ENCODE results near the gene MED16. TPM values are rescaled to one million over a fixed set of nuclear protein-coding genes. Genes with fewer than 3 reads are reported as not detected.
A peak's percentile ranks its signal among the peaks of the same experiment; 100 is the strongest.

MED16 gene
- total and polyA plus RNA-seq, 2 of the 13 experiments (the other 11 are each of a cell fraction or from before 2014, with no cell fraction given), result 13.3 to 14.8 TPM

DNA sequence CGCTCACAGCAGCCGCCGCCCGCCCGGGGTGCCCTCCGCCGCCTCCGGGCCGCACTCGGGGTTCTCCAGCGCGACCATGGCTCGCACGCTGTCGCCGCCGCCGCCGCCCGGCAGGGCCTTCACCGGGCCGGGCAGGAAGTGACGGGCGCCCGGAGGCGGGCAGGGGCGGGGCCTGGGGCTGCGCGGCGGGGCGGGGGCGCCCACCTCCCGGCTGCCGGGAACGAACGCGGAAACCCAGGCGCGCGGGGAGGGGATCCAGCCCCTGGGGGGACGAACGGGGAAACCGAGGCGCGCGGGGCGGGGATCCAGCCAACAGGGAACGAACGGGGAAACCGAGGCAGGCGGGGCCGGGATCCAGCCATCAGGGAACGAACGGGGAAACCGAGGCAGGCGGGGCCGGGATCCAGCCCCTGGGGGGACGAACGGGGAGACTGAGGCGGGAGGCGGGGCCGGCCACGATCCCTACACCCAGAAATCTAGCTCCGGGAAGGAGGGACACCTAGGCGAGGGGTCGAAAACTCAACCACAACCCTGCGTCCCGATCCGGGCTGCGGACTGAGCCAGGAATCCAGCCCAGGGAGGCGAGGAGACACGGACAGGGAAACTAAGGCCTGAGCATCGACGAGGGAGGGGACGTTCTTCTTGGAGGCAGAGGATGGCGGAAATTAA, 20.2 kb upstream of the MED16 start, which contains the start of gene R3HDM4 (continued):
- TF ChIP-seq, protein P1, sequence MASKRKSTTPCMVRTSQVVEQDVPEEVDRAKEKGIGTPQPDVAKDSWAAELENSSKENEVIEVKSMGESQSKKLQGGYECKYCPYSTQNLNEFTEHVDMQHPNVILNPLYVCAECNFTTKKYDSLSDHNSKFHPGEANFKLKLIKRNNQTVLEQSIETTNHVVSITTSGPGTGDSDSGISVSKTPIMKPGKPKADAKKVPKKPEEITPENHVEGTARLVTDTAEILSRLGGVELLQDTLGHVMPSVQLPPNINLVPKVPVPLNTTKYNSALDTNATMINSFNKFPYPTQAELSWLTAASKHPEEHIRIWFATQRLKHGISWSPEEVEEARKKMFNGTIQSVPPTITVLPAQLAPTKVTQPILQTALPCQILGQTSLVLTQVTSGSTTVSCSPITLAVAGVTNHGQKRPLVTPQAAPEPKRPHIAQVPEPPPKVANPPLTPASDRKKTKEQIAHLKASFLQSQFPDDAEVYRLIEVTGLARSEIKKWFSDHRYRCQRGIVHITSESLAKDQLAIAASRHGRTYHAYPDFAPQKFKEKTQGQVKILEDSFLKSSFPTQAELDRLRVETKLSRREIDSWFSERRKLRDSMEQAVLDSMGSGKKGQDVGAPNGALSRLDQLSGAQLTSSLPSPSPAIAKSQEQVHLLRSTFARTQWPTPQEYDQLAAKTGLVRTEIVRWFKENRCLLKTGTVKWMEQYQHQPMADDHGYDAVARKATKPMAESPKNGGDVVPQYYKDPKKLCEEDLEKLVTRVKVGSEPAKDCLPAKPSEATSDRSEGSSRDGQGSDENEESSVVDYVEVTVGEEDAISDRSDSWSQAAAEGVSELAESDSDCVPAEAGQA (IDR thresholded peaks at IDR 0.05; ENCODE audit: low read depth), result no peak
- TF ChIP-seq, protein P1 (CRISPR knock-in tag; IDR thresholded peaks at IDR 0.05; ENCODE audit: borderline replicate concordance), result no peak
- peak; percentile 66; the same call in 1 of the 2 replicates for TF ChIP-seq SIN3A (IDR thresholded peaks at IDR 0.05; ENCODE audit: borderline replicate concordance, low read depth, low read length)
- TF ChIP-seq ZNF570 (CRISPR knock-in tag; IDR thresholded peaks at IDR 0.05; ENCODE audit: borderline replicate concordance), result no peak
- TF ChIP-seq FOXK2 (IDR thresholded peaks at IDR 0.05), result no peak
- peak; percentile 60 for TF ChIP-seq SAP130 (CRISPR knock-in tag; IDR thresholded peaks at IDR 0.05; ENCODE audit: low read depth)
- TF ChIP-seq, protein P2, sequence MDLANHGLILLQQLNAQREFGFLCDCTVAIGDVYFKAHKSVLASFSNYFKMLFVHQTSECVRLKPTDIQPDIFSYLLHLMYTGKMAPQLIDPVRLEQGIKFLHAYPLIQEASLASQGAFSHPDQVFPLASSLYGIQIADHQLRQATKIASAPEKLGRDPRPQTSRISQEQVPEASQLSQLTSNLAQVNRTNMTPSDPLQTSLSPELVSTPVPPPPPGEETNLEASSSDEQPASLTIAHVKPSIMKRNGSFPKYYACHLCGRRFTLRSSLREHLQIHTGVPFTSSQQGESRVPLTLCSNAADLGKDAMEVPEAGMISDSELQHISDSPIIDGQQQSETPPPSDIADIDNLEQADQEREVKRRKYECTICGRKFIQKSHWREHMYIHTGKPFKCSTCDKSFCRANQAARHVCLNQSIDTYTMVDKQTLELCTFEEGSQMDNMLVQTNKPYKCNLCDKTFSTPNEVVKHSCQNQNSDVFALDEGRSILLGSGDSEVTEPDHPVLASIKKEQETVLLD (CRISPR knock-in tag; IDR thresholded peaks at IDR 0.05; ENCODE audit: low read depth), result peak; percentile 72; the same call in 1 of the 2 replicates
- peak; percentile 32; the same call in 1 of the 2 replicates for TF ChIP-seq ZNF333 (CRISPR knock-in tag; IDR thresholded peaks at IDR 0.05; ENCODE audit: borderline replicate concordance)
- TF ChIP-seq, protein P3, sequence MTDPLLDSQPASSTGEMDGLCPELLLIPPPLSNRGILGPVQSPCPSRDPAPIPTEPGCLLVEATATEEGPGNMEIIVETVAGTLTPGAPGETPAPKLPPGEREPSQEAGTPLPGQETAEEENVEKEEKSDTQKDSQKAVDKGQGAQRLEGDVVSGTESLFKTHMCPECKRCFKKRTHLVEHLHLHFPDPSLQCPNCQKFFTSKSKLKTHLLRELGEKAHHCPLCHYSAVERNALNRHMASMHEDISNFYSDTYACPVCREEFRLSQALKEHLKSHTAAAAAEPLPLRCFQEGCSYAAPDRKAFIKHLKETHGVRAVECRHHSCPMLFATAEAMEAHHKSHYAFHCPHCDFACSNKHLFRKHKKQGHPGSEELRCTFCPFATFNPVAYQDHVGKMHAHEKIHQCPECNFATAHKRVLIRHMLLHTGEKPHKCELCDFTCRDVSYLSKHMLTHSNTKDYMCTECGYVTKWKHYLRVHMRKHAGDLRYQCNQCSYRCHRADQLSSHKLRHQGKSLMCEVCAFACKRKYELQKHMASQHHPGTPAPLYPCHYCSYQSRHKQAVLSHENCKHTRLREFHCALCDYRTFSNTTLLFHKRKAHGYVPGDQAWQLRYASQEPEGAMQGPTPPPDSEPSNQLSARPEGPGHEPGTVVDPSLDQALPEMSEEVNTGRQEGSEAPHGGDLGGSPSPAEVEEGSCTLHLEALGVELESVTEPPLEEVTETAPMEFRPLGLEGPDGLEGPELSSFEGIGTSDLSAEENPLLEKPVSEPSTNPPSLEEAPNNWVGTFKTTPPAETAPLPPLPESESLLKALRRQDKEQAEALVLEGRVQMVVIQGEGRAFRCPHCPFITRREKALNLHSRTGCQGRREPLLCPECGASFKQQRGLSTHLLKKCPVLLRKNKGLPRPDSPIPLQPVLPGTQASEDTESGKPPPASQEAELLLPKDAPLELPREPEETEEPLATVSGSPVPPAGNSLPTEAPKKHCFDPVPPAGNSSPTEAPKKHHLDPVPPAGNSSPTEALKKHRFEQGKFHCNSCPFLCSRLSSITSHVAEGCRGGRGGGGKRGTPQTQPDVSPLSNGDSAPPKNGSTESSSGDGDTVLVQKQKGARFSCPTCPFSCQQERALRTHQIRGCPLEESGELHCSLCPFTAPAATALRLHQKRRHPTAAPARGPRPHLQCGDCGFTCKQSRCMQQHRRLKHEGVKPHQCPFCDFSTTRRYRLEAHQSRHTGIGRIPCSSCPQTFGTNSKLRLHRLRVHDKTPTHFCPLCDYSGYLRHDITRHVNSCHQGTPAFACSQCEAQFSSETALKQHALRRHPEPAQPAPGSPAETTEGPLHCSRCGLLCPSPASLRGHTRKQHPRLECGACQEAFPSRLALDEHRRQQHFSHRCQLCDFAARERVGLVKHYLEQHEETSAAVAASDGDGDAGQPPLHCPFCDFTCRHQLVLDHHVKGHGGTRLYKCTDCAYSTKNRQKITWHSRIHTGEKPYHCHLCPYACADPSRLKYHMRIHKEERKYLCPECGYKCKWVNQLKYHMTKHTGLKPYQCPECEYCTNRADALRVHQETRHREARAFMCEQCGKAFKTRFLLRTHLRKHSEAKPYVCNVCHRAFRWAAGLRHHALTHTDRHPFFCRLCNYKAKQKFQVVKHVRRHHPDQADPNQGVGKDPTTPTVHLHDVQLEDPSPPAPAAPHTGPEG (CRISPR knock-in tag; IDR thresholded peaks at IDR 0.05), result no peak
- TF ChIP-seq ATF7-NPFF (CRISPR knock-in tag; IDR thresholded peaks at IDR 0.05; ENCODE audit: low read depth), result 0 out of 2 replicates have a peak, but pooled peaks have one; percentile 30
- TF ChIP-seq KLF16 (CRISPR knock-in tag; IDR thresholded peaks at IDR 0.05), result peak in 1 of 2 experiments; percentile 56; a peak in 1 of 4 replicates
- TF ChIP-seq KDM2A (CRISPR knock-in tag; IDR thresholded peaks at IDR 0.05; ENCODE audit: borderline replicate concordance, low read depth), result peak; percentile 9; the same call in 1 of the 2 replicates
- TF ChIP-seq SRF (IDR thresholded peaks at IDR 0.05; ENCODE audit: low read depth, low read length), result no peak
- no peak for TF ChIP-seq ZSCAN22 (CRISPR knock-in tag; IDR thresholded peaks at IDR 0.05)
- peak; percentile 10 for TF ChIP-seq XRCC5 (optimal IDR thresholded peaks at IDR 0.05; ENCODE audit: low read length)
